Upper lobe of right lung (tissue), 1 donor: ENCODE data around the gene CCDC80. TPM values are rescaled to one million over a fixed set of nuclear protein-coding genes. Genes with fewer than 3 reads are reported as not detected.
A peak's percentile ranks its signal among the peaks of the same experiment; 100 is the strongest.

Experiments used
- ATAC-seq: fragments of 200-7000 bp; cut with Tn5 transposase; one replicate; pipeline ENCODE4 v1.9.1; 2020; ENCODE audit warnings: mild to moderate bottlenecking, moderate library complexity
- DNase-seq: peaks from one replicate; pipeline ENCODE4 v3.0.0-alpha.2; 2020
- H3K27ac ChIP-seq: fragments of 200-600 bp; one replicate; pipeline ENCODE4 v1.8.0; 2022
- H3K27me3 ChIP-seq: fragments of 200-600 bp; one replicate; pipeline ENCODE4 v1.8.0; 2022; ENCODE audit warnings: mild to moderate bottlenecking
- H3K36me3 ChIP-seq: fragments of 200-600 bp; one replicate; pipeline ENCODE4 v1.8.0; 2022
- H3K4me1 ChIP-seq: fragments of 200-600 bp; one replicate; pipeline ENCODE4 v1.8.0; 2022
- H3K4me3 ChIP-seq: fragments of 200-600 bp; one replicate; pipeline ENCODE4 v1.8.0; 2022; ENCODE audit warnings: mild to moderate bottlenecking
- H3K9me3 ChIP-seq: fragments of 200-600 bp; one replicate; pipeline ENCODE4 v1.8.0; 2022
- intact Hi-C: fragments of 100-400 bp; cut with DNase I; formaldehyde crosslinking; loops from one replicate; pipeline ENCODE4 v1.11.0; 2022
- total RNA-seq: library from RNA; stranded (reverse); fragmentation: NEBNext Ultra II Directional; extraction: Animal tissue kit (Norgen Biotek cat#: 25700); gene quantifications from one replicate; pipeline ENCODE4 v1.2.1, GENCODE V29; 2021
- TF ChIP-seq, protein P1 (sequence below): fragments of 200-600 bp; IDR thresholded peaks from one replicate; pipeline ENCODE4 v1.8.0; 2022; ENCODE audit warnings: antibody characterized with exemption
- donor health status: DM: no; HTN: yes; CAD: no; lungs with severe emphysema.

The CCDC80 gene
- total RNA-seq, 1 donor from 2014 or later, result 60.4 TPM

DNA sequence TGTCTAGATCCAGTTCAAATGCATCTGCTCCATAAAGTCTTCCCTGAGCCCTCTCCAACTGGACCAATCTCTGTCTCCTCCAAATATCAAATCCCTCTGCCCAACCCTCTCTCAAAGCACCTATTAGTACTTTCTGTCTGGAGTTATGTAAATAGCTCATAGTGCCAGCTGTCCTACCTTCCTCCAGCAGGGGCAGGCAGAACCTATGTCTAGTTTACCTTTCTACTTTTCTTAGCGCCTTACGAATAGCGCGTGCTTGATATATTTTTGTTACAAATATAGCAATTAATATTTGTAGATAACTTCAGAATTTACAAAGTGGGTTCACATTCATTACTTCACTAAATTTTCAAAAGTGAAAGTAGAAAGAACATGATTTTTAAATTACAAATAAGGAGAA is 14.0 kb upstream of the CCDC80 start:
- TF ChIP-seq, protein P1, sequence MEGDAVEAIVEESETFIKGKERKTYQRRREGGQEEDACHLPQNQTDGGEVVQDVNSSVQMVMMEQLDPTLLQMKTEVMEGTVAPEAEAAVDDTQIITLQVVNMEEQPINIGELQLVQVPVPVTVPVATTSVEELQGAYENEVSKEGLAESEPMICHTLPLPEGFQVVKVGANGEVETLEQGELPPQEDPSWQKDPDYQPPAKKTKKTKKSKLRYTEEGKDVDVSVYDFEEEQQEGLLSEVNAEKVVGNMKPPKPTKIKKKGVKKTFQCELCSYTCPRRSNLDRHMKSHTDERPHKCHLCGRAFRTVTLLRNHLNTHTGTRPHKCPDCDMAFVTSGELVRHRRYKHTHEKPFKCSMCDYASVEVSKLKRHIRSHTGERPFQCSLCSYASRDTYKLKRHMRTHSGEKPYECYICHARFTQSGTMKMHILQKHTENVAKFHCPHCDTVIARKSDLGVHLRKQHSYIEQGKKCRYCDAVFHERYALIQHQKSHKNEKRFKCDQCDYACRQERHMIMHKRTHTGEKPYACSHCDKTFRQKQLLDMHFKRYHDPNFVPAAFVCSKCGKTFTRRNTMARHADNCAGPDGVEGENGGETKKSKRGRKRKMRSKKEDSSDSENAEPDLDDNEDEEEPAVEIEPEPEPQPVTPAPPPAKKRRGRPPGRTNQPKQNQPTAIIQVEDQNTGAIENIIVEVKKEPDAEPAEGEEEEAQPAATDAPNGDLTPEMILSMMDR, result no peak
- Histone ChIP-seq H3K36me3 (no peaks in the 10 kb centered on the region), H3K9me3 (no peaks in the 10 kb centered on the region), H3K27ac (peak overlapping the region; percentile 20), H3K4me3 (no peak overlapping the region), H3K27me3 (no peaks in the 10 kb centered on the region), H3K4me1 (peaks cover 4% of the 10 kb centered on the region)
- intact Hi-C loops, result no loop called here
- DNase-seq, result no peak
- peak; percentile 56 for ATAC-seq

DNA sequence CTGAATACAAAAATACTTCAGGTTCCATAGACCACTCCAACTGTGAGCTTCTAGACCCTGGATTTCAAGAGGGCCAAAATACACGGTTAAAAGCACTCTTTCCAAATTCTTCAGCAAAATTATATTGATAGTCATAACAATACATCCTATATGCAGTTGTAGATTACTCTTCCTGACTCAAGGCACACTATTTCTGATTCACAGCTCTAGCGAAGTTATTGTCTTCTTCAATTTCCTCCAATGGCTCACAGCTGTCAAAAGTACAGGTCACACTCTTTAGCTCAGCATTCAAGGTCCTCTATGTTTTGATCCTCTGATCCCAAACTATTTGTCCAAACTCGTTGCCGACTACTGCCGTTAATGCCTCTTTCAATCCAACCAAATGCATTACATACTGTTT is 13.5 kb upstream of the CCDC80 start:
- H3K27me3 ChIP-seq, result no peaks in the 10 kb centered on the region
- H3K36me3 ChIP-seq, result no peaks in the 10 kb centered on the region
- H3K27ac ChIP-seq, result peak overlapping the region; percentile 20
- TF ChIP-seq, protein P1, result no peak
- H3K9me3 ChIP-seq, result no peaks in the 10 kb centered on the region
- peaks cover 4% of the 10 kb centered on the region for H3K4me1 ChIP-seq
- ATAC-seq (no peak), DNase-seq (no peak)
- intact Hi-C loops, result no loop called here
- no peak overlapping the region for H3K4me3 ChIP-seq

DNA sequence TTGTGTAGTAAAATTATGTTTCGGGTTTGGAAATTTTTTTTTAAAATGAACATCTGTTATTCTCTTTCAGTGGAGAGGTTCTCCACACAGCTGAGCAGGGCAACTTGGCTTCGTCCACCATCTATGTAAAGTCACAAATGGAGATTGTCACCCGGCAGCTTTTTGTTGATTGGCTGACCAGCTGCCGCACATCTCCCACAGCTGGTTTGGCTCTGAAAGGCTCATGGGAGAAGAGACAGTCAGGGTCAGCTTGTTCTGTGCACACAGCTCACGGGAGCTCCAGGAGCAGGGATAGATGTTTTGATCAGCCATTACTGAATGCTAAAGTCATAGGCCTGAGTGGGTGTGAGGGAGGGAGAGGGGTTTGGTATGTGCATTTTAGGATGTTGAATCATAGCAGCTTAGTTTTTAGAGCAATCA is 12.9 kb upstream of the CCDC80 start:
- ATAC-seq, result peak; percentile 79
- Histone ChIP-seq H3K4me1 (peaks cover 4% of the 10 kb centered on the region), H3K9me3 (no peaks in the 10 kb centered on the region), H3K36me3 (no peaks in the 10 kb centered on the region), H3K27ac (no peak overlapping the region), H3K4me3 (no peak overlapping the region), H3K27me3 (no peaks in the 10 kb centered on the region)
- intact Hi-C loops, result no loop called here
- DNase-seq, result no peak
- TF ChIP-seq, protein P1, result no peak

DNA sequence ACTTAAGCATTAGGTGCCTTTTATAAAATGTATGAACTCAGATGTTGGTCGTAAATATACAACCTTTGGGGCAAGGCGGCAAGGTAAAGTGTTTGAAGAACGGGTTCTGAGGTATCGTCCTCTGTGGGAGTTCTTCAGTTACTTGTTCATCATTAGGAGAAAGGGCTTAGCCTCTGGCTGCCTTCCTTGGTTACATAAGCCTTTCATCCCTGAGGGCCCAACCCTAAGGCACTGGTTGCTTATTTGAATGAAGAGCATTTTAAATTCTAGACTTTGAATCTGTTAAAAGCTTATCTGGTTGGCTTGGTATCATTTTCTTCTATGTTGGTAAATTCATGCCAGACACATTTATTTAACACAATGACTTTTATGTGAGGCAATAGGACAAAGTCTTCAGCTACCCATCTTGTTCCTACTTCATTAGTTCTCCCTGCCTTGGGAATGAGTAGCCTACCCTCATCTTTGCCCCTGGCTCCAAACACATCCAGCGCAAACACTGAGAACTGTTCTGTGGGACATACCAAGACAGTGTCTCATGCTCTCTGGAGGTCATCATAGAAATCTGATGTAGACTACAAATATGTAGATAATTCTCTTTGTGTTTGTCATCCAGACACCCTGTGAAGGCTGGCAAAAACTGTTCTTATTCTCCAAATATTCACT is 12.4 kb upstream of the CCDC80 start:
- Histone ChIP-seq H3K9me3 (no peaks in the 10 kb centered on the region), H3K36me3 (no peaks in the 10 kb centered on the region), H3K27ac (peak overlapping the region; percentile 24), H3K4me1 (peaks cover 4% of the 10 kb centered on the region), H3K4me3 (no peak overlapping the region), H3K27me3 (no peaks in the 10 kb centered on the region)
- DNase-seq (no peak), ATAC-seq (peak; percentile 80)
- intact Hi-C loops, result no loop called here
- TF ChIP-seq, protein P1, result no peak

DNA sequence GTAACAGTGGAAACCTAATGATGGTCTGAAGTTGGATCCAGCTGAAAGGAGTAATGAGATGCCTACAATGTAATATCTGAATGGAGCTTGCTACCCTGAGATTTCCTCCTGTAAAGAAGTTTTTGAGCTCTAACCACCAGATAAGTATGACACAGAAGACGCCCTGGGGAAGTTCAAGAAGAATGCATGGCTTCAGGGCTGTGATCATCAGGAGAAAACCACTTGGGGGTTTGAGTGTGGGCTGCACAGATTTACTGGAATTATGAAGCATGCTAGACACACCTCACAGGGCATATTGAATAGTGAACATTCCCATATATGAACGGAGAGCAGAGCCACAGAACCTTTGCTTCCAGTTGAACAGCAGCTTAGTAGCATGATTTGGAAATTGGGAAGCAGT is 10.6 kb upstream of the CCDC80 start:
- Histone ChIP-seq H3K4me3 (no peak overlapping the region), H3K4me1 (peaks cover 4% of the 10 kb centered on the region), H3K27ac (no peak overlapping the region), H3K9me3 (no peaks in the 10 kb centered on the region), H3K27me3 (no peaks in the 10 kb centered on the region), H3K36me3 (no peaks in the 10 kb centered on the region)
- TF ChIP-seq, protein P1, result no peak
- DNase-seq, result no peak
- intact Hi-C loops, result no loop called here
- no peak for ATAC-seq

DNA sequence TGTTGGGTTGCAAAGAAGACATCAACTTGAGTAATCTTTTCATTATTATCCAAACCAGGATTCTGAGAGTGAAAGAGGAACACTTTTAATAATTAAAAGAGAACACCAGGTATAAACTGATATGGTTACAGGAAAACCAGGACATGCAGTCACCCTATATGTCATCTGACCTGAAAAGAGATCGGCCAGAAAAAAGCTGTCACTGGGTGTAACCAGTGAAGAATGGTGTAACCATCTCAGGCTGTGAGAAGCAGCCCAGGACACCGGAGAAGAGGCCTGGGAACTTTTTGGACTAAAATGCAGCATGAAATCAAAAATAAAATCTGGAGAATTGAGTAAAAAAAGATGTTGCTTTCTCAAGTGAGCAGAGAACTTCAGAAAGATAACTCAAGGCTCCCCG is 10.1 kb upstream of the CCDC80 start:
- Histone ChIP-seq H3K27ac (no peak overlapping the region), H3K4me3 (no peak overlapping the region), H3K9me3 (no peaks in the 10 kb centered on the region), H3K27me3 (no peaks in the 10 kb centered on the region), H3K36me3 (no peaks in the 10 kb centered on the region), H3K4me1 (peaks cover 4% of the 10 kb centered on the region)
- ATAC-seq, result no peak
- TF ChIP-seq, protein P1, result no peak
- intact Hi-C loops, result no loop called here
- no peak for DNase-seq
